GM18867 (cell line): ENCODE data around the gene RAD23A.
"Not testable (repeated sequence)": the region's sequence is repeated elsewhere in the genome, so short reads cannot be mapped to it uniquely, and the experiment has no call there.

Experiments
- ATAC-seq: cut with Tn5 transposase; IDR thresholded peaks from one replicate; pipeline ENCODE4 v1.9.1; 2021; ENCODE audit warnings: mild to moderate bottlenecking, moderate library complexity; ENCODE audit not compliant: unreplicated experiment

The RAD23A gene

DNA sequence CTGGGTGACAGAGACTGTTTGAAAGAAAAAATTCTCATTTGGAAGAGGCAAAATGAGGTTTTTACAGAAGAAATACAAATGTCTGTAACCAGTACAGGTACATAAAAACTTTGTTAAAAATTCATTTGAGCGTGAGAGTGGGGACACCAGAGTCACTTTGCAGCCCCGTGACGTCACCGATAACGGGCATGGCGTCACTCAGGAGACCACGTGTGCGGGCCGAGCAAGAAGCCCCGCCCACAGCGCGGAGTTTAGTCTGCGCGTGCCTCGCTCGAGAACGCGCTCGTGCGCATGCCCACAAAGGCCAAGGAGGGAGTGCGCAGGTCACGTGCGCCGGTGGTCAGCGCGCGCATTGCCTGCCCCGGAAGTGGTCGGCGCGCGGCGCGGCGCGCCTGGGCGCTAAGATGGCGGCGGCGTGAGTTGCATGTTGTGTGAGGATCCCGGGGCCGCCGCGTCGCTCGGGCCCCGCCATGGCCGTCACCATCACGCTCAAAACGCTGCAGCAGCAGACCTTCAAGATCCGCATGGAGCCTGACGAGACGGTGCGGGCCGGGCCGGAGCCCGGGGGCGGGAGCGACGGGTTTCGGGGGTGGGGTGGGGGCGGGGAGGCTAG is at the start of gene RAD23A:
TSS of gene RAD23A (plus strand) at position 384 of the 613 bp plus-strand sequence. CDS start at position 471, 87 bp downstream.
- peak; percentile 72 for ATAC-seq

DNA sequence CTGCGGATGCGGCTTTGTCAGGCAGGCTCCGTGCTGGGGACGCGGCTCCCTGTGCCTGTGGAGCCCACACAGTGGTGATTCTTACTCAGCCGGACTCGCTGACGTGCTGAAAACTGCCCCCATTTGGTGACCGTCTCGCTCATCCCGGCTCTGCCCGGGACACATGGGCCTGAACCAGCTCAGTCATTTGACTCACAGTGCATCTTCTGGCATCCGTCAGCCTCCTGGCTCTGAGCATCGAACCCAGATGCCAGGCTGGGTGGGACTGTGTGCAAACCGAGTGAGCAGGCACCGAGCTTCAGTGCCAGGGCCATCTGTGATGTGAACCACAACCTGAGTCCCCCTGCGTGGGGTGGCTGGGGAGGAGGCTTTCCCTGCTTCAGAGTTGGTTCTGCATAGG is 49.2 kb upstream of the RAD23A start:
- ATAC-seq, result no peak

DNA sequence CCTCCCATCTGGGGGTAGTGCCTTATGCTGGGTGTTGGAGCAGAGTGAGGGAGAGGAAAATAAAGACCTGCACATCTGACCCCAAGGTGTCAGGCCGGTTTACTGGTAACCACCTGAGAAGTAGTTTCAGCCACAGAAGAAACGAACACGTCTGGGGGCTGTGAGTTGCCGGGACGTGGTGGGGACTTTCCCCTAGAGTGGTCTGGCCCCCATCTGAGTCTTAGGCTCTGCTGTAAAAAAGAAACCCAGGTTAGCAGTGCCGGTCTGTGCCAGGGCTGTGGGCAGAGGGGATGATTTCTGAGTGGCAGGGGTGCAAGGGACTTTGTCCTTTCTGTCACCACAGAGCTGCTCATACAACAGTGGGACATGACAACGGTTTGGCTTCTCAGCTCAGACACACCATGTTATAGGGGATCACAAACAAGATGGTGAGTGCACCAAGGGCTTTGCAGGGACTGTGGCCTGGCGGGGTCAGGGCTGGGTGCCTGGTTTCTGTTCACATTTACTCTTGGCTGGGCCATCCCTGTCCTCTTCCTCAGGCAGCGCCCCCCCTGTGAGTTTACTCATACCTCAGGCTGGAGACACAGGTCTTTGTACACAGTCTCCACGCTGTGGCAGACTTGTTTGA is 45.7 kb upstream of the RAD23A start:
- peak; percentile 80 for ATAC-seq

DNA sequence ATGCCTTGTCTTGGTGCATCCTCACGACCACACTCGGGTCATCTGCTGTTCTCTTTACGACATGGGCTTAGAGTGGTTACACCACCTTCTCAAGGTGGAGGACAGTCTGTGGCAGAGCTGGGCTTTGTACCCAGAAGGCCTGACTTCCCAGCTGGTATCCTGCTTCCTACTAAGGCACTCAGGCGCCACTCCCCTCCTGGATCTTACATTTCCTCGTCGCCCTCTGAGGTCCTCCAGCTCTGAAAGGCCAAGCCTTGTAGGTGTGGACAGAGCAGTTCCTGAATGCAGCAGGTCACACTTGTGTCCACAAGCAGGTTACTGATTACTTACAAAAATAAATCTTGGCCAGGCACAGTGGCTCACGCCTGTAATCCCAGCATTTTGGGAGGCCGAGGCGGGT is 38.5 kb upstream of the RAD23A start:
- ATAC-seq, result no peak

DNA sequence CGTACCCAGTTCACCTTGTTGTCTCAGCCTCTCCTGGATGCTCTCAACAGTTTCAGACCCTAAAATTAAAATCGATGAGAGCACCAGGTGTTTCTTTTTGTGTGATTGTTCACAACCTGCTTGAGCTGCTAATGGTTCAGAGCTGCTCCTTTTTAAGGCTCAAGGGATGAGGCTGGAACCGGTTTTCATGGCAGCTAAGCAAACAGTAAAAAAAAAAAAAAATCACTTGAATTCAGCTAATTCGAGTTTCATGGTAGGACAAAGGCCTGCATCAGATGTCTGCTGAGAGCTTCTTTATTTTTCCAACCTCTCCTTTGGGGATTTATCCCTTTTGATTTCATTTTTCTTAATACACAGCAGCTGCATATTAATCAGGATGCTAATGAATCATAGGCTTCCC is 33.1 kb upstream of the RAD23A start:
- no peak for ATAC-seq

DNA sequence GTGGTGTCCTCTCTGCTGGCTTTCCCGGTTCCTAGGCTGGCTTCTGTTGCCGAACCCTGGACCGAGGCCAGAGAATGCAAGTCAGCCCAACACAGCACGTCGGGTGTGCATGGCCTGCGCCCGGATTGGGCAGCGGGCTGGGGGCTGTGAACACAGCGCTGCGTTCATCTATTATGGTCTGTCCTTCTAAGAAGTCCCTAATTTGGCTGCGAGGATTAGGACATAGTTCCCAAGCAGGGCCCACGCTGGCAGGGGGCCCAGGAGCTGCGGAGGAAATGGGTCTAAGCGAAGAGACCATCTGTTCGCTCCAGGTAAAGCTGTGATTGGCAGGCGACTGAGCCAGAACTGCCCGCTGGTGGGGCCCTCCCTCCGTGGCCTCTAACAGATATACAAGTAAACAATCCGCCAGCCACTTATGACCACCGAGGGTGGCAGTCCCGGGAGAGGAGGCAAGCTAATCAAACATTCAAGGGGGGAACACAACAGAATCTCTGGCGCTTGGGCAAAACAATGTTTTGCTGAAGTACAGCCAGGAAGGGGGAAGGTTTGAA is 32.6 kb upstream of the RAD23A start:
- no peak for ATAC-seq

DNA sequence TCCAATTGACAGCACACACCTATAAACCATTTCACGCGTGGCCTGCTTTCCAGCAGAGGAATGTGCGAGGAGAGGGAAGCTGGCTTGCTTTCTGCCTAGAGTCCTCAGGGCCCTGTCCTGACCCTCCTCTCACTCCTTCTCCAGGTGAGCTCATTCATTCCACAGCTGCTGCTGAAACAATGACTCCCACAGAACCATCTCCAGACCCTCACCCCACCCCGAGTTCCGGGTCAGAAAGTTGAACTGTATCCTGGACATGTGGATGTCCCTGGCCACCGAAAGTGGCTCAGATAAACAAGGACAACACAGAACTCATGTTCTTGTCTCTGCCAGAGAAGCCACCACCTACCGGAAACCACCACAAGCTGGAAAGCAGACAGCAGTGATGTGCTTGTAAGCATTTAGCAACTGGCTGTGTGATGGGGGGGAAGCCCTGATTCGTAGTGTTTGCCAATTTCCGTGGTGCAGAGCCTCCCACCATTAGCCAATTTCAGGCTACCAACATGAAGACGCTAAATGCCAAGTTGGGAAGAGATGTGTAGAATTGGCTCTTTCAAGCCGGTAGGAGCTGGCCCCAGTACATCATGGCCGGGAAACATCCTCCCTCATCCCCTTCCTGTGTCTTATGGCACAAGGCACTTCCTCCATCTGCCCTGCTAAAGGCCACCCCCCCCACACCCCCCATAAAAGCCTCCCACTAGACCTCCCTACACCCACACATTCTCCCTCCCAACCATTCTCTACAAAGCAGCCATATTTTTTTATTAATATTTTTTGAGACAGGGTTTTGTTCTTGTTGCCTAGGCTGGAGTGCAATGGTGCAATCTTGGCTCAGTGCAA is 31.6 kb upstream of the RAD23A start:
- ATAC-seq, result no peak

DNA sequence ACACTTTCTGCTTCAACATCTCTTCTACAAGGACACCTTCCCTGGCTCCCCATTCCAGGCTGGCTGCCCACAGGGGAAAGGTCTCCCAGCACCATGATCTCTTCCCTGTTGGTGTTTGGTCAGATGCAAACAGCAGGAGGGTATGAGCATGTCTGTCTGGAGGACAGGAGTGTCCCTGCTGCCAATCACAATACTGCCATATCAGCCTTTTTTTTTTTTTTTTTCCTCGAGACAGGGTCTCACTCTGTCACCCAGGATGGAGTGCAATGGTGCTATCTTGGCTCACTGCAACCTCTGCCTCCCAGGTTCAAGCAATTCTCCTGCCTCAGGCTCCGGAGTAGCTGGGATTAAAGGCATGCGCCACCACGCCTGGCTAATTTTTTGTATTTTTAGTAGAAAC is 29.8 kb upstream of the RAD23A start:
- ATAC-seq, result not testable (repeated sequence)

DNA sequence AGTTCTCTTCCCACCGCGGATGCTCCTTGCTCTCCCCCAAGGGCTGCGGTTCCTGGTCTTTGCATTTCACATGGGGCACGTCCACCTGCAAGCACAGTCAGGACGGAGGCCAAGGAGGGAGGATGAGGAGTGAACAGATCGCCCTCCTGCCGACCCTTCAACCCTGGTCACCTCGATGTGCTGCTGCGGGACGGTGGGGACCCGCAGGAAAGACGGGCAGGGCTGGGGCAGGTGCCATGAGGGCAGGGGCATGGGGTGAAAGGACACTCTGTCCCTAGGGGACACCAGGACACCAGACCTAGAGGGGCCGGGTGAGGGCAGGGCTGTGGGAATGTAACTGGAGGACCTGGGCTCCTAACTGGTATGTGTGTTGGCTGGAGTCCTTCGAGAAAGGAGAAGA is 27.4 kb upstream of the RAD23A start:
- no peak for ATAC-seq

DNA sequence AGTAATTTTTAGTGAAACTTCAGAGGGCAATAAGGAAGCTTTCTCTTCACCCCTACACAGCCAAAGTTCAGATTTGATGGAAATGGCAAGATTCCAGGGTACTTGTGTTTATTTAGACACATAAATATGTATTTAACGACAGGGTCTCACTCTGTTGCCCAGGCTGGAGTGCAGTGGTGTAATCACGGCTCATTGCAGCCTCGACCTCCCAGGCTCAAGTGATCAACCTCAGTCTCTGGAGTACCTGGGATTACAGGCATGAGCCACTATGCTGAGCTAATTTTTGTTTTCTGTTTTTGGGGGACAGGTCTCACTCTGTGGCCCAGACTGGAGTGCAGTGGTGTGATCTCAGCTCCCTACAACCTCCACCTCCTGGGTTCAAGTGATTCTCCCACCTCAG is 24.6 kb upstream of the RAD23A start:
- no peak for ATAC-seq

DNA sequence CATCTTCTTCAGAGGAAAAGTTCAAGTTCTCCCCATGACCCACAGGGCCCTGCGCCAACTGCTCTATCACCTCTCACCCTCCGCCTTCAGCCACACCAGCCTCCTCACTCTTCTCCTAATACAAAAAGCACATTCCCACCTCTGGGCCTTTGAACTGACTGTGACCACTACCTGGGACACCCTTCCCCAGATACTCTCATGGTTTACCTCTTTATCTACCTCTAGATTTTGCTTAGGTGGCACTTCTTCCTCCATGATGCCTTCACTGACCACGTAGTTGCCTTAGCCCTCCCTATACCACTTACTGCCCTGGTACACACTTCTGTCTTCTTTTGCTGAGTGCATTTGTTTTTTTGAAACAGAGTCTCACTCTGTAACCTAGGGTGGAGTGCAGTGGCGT is 22.7 kb upstream of the RAD23A start:
- no peak for ATAC-seq

DNA sequence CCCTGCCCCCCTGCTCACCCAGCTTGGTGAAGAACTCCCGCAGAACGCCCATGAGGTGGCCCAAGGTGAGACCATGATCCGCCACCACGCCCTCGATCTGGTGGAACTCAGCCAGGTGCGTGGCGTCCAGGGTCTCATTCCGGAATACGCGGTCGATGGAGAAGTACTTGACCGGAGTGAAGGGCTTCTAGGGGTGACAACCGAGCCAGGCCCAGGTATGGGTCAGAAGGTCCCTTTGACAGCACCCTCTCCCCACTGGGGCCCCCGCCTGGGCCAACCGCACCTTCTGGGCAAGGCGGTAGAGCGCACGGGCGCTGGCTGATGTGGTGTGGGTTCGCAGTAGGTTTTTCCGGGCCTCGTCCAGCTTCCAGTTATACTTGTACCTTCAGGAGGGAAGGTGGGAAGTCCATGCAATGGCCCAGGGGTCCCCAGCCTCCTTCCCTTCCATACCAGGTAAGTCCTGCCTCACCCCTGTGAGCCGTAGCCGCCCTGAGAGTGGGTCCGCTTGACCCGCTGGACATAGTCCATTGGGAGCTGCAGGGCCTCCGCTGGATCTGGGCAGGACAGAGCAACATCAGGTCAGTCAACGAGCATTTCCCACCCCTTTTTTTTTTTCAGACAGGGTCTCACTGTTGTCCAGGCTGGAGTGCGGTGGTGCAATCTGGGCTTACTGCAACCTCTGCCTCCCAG is 20.9 kb upstream of the RAD23A start:
- no peak for ATAC-seq

DNA sequence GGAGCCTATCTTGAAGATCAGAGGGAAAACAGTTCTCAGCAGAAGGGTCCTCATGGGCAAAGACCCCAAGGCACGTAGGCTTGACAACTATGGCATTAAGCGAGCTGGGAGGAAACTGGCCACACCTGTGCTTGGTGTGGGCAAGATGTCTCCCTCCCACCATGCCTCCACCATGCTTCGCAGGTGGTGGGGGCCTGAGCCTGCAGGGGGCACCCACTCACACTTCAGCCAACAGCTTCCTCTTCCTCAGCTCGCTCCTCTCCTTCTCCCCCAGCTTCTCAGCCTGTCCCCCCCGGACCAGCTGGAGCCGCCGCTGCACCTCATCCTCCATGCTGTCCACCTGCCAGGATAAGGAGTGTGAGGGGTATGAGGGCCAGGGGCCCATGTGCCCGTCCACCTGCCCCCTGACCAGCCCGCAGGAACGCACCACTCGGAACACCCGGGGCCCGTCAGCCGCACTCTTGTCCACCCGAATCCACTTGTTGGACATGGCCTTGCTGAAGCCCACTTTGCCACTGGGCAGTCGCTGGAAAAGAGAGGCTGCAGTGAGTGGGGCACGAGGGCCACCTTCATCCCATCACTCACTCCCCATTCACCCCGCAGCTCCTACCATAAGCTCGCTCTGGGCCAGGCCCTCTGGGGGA is 15.5 kb upstream of the RAD23A start:
- ATAC-seq, result no peak

DNA sequence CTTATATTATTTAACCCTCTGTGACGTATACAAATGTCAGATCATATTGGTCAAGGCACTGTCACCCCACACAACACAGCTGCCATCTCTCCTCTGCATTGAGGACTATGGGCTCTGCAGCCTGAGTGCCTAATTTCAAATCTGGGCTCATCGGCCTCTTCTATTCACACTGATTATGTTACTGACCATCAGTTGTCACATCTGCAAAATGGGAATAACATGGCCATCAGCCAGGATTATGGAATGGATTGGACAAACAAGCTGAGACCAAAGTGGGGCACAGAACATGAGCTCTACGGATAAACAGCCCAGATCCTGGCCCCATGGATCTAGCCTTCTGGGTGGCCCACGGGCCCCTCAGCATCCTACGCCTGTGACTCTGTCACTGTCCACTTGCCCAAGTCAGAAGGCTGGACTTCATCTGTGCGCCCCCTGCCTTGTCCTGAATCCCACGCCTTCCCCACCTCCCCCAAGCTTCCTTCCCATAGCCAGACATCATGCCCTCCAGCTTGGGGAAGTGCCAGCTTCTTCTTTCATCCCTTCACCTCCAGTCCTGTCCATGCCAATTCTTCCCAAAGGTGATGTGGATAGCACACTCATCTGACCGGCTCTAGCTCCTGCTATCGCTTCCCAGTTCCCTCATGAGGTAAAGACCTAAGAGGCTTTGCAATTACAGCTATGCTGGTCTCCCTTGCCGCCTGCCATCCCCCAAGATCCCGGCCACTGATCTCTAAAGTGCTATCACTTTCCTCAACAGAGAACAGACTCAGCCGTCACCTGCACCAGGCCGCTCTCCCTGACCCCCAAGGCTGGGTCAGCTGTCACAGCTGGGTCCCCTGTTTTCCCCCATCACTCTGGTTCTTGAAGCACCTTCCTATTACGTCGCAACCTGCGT is 13.0 kb upstream of the RAD23A start:
- no peak for ATAC-seq

DNA sequence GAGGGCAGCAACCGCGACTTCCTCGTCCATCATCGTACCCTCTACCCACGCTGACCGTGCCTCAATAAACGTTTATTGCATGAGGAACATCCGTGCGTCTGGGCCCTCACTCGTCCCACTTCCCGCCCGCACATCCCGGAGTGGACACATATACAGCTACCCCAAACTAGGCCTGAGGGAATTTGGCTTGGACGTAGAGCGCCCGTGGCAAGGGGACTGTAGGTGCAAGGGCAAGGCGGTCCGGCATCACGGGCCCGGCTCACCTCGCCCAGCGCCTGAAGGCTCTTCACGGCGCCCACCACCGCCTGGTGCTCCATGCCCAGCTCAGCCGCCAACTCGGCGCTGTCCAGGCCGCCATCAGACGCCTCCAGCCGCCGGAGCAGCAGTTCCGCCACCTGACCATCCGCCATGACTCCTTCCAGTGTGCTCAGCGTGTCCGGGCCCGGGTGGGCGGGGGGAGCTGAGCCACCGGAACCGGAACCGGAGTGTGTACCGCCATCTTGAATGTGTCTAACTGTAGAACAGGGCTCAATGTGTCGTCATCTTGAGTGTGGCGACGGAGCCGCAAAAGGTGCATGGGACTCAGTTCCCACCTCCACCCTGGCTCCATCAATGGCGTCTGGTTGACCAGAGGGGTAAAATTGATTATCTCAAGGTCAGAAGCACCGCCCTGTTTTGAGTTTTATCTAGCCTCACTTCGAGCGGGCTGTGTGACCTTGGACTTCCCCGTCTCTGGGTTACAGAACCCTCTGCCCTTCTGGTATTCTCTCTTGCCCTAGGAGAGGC is 12.2 kb upstream of the RAD23A start, which contains the start of gene FARSA:
TSS of gene FARSA (minus strand) at position 425 of the 786 bp plus-strand sequence. CDS start at position 410, 15 bp downstream.
- peak; percentile 35 for ATAC-seq

DNA sequence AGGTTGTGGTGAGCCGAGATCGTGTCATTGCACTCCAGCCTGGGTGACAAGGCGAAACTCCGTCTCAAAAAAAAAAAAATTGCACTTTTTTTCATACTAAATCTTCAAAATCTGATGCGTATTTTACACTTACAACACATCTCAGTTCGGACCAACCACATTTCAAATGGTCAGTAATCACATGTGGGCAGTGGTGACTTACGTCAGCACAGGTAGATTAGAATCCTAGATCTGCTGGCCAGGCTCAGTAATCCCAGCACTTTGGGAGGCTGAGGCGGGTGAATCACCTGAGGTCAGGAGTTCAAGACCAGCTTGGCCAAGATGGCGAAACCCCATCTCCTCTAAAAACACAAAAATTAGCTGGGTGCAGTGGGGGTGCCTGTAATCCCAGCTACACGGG is 10.6 kb upstream of the RAD23A start:
- ATAC-seq, result no peak

DNA sequence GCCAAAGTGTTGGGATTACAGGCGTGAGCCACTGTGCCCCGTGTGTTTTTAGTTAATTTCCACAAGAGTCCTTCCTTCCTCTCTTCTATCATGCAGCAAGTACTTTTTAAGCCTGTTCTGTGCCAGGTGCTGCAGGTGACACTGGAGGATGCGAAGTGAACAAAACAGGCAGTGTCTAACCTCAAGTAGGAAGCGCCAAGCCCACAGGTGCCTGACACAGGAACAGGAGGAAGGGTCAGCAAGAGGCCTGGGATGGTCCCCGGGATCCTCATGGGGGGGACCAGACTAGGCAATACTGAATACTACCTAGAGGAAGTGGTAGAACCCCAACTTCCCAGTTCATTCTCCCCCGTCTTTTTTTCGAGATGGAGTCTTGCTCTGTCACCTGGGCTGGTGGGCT is 9.1 kb upstream of the RAD23A start:
- ATAC-seq, result no peak

DNA sequence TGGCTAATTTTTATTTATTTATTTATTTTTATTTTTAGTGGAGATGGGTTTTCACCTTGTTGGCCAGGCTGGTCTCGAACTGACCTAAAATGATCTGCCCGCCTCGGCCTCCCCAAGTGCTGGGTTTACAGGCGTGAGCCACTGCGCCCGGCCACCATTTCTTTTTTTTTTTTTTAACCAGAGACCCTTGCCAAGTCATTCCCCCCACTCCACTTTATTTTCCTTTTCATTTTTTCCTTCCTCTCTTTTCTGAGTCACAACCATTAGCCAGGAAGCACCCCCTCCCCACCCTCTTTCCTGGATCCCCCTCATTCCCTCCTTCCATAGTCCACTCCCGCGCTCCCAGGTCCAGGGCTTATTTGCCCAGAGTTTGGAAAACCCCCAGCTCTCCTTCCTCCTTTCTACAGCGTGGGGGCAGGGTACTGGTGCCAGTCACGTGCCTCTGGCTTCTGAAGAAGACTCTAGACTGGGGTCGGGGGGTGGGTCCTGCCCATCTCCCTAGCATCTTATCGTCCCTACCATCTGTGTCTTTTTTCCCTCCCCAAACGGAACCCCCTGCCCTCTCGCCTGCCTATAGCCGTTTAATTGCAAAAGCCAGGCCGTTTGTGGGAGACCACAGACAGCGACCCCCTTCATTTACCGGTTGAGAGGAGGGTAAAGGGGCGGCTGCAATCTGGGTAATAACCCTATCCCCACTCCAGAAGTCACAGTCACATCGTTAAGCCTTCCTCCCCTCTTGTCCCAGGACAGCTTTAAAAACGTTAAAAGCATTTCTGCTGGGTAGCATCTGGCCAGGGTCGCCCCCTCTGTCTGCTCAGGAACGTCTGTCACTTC is 8.4 kb upstream of the RAD23A start:
- ATAC-seq, result no peak
